ENCODE measurements around the gene HLA-DRB1. TPM values are rescaled to one million over a fixed set of nuclear protein-coding genes. Genes with fewer than 3 reads are reported as not detected.

The HLA-DRB1 gene
- total and polyA plus RNA-seq, 2 experiments from 2014 or later, result 0.38 to 1.5 TPM

DNA sequence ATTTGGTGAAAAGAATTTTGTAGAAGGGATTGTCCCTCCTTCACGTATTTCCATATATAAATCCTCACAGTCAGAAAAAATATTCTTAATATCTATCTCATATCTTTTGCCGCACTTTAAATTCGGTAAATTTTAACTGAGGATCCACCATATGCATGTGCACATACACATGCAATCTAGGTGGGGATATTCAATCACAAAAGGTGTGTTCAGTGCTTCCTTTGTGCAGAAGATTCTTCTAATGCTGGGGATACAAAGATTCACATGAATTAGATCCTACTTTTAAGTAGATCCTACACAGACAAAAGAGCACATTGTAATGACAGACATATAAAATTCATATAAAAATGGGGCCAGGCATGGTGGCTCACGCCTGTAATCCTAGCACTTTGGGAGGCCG, 13.6 kb upstream of the HLA-DRB1 start:
- ATAC-seq, result no peak
- Histone ChIP-seq H2AFZ (no peak overlapping the region), H3K36me3 (ENCODE audit: insufficient read depth) (no peaks in the 10 kb centered on the region), H3K79me2 (replicated peaks; ENCODE audit: insufficient read depth) (no peaks in the 10 kb centered on the region), H3K27ac (ENCODE audit: low read depth) (no peak overlapping the region), H4K20me1 (replicated peaks; ENCODE audit: insufficient read depth) (no peaks in the 10 kb centered on the region), H3K4me1 (ENCODE audit: insufficient read depth) (no peaks in the 10 kb centered on the region), H3K27me3 (ENCODE audit: insufficient read depth) (no peaks in the 10 kb centered on the region), H3F3A (replicated peaks; ENCODE audit: low read depth) (no peaks in the 10 kb centered on the region), H3K9me2 (ENCODE audit: insufficient read depth) (no peaks in the 10 kb centered on the region), H3K4me3 (no peak overlapping the region), H3K4me2 (no peak overlapping the region)
- Mint-ChIP-seq H3K36me3 (ENCODE audit: low read depth) (no peaks in the 10 kb centered on the region), H3K4me3 (no peak overlapping the region), H3K27ac (no peak overlapping the region), H3K27me3 (ENCODE audit: insufficient read depth, low read depth, poor library complexity) (peaks cover 1% of the 10 kb centered on the region), H3K9me3 (peaks cover 8% of the 10 kb centered on the region; the same call in 2 of the 3 replicates), H3K4me1 (peaks cover 5% of the 10 kb centered on the region; the same call in 2 of the 3 replicates)
- no peak for TF ChIP-seq JUNB (IDR thresholded peaks at IDR 0.05; ENCODE audit: unreplicated experiment)
- no peak for TF ChIP-seq STAT1 (IDR thresholded peaks at IDR 0.05; ENCODE audit: unreplicated experiment)
- TF ChIP-seq, protein P1, sequence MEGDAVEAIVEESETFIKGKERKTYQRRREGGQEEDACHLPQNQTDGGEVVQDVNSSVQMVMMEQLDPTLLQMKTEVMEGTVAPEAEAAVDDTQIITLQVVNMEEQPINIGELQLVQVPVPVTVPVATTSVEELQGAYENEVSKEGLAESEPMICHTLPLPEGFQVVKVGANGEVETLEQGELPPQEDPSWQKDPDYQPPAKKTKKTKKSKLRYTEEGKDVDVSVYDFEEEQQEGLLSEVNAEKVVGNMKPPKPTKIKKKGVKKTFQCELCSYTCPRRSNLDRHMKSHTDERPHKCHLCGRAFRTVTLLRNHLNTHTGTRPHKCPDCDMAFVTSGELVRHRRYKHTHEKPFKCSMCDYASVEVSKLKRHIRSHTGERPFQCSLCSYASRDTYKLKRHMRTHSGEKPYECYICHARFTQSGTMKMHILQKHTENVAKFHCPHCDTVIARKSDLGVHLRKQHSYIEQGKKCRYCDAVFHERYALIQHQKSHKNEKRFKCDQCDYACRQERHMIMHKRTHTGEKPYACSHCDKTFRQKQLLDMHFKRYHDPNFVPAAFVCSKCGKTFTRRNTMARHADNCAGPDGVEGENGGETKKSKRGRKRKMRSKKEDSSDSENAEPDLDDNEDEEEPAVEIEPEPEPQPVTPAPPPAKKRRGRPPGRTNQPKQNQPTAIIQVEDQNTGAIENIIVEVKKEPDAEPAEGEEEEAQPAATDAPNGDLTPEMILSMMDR (conservative IDR thresholded peaks at IDR 0.05; ENCODE audit: low read depth in 2 of 2), result no peak
- DNase-seq (ENCODE audit: low spot score), result no peak

DNA sequence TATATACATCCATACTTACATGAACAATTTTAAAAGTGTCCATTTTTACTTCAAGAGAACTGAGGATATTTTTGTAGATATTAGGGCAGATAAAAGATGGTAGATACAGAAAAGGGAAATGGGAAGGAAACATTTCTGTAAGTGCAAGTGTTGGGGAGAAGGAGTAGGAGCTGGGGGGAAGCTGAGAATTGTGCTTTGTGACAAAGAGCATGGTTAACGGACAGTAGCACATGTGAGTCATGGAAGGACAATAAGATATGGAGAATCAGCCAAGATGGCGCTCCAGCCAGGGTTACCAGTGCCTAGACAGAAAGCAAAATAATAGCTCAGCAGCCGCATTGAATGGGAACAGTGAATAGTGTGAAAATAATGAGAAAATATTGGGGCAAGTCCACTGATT, 12.7 kb upstream of the HLA-DRB1 start:
- Histone ChIP-seq H3K4me3 (no peak overlapping the region), H3K4me1 (ENCODE audit: insufficient read depth) (no peaks in the 10 kb centered on the region), H3K79me2 (replicated peaks; ENCODE audit: insufficient read depth) (no peaks in the 10 kb centered on the region), H3K36me3 (ENCODE audit: insufficient read depth) (no peaks in the 10 kb centered on the region), H3K4me2 (no peak overlapping the region), H3K27ac (ENCODE audit: low read depth) (no peak overlapping the region), H3K27me3 (ENCODE audit: insufficient read depth) (no peaks in the 10 kb centered on the region), H3F3A (replicated peaks; ENCODE audit: low read depth) (no peaks in the 10 kb centered on the region), H4K20me1 (replicated peaks; ENCODE audit: insufficient read depth) (no peaks in the 10 kb centered on the region), H2AFZ (no peak overlapping the region), H3K9me2 (ENCODE audit: insufficient read depth) (no peaks in the 10 kb centered on the region)
- H3K27me3 Mint-ChIP-seq (ENCODE audit: insufficient read depth, low read depth, poor library complexity), result peaks cover 1% of the 10 kb centered on the region
- H3K9me3 Mint-ChIP-seq, result peaks cover 8% of the 10 kb centered on the region; the same call in 2 of the 3 replicates
- no peak overlapping the region for H3K27ac Mint-ChIP-seq
- H3K4me3 Mint-ChIP-seq, result no peak overlapping the region
- no peaks in the 10 kb centered on the region for H3K36me3 Mint-ChIP-seq (ENCODE audit: low read depth)
- peaks cover 5% of the 10 kb centered on the region; the same call in 2 of the 3 replicates for H3K4me1 Mint-ChIP-seq
- ATAC-seq (no peak), DNase-seq (ENCODE audit: low spot score) (no peak)
- no peak for TF ChIP-seq POLR2AphosphoS5 (IDR thresholded peaks at IDR 0.05; ENCODE audit: low read depth)
- no peak for TF ChIP-seq ZNF114 (CRISPR knock-in tag; IDR thresholded peaks at IDR 0.05)
- TF ChIP-seq, protein P2, sequence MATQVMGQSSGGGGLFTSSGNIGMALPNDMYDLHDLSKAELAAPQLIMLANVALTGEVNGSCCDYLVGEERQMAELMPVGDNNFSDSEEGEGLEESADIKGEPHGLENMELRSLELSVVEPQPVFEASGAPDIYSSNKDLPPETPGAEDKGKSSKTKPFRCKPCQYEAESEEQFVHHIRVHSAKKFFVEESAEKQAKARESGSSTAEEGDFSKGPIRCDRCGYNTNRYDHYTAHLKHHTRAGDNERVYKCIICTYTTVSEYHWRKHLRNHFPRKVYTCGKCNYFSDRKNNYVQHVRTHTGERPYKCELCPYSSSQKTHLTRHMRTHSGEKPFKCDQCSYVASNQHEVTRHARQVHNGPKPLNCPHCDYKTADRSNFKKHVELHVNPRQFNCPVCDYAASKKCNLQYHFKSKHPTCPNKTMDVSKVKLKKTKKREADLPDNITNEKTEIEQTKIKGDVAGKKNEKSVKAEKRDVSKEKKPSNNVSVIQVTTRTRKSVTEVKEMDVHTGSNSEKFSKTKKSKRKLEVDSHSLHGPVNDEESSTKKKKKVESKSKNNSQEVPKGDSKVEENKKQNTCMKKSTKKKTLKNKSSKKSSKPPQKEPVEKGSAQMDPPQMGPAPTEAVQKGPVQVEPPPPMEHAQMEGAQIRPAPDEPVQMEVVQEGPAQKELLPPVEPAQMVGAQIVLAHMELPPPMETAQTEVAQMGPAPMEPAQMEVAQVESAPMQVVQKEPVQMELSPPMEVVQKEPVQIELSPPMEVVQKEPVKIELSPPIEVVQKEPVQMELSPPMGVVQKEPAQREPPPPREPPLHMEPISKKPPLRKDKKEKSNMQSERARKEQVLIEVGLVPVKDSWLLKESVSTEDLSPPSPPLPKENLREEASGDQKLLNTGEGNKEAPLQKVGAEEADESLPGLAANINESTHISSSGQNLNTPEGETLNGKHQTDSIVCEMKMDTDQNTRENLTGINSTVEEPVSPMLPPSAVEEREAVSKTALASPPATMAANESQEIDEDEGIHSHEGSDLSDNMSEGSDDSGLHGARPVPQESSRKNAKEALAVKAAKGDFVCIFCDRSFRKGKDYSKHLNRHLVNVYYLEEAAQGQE (IDR thresholded peaks at IDR 0.05; ENCODE audit: unreplicated experiment), result no peak
- TF ChIP-seq EZH2 (IDR thresholded peaks at IDR 0.05; ENCODE audit: low read depth, unreplicated experiment), result no peak
- TF ChIP-seq, protein P3, sequence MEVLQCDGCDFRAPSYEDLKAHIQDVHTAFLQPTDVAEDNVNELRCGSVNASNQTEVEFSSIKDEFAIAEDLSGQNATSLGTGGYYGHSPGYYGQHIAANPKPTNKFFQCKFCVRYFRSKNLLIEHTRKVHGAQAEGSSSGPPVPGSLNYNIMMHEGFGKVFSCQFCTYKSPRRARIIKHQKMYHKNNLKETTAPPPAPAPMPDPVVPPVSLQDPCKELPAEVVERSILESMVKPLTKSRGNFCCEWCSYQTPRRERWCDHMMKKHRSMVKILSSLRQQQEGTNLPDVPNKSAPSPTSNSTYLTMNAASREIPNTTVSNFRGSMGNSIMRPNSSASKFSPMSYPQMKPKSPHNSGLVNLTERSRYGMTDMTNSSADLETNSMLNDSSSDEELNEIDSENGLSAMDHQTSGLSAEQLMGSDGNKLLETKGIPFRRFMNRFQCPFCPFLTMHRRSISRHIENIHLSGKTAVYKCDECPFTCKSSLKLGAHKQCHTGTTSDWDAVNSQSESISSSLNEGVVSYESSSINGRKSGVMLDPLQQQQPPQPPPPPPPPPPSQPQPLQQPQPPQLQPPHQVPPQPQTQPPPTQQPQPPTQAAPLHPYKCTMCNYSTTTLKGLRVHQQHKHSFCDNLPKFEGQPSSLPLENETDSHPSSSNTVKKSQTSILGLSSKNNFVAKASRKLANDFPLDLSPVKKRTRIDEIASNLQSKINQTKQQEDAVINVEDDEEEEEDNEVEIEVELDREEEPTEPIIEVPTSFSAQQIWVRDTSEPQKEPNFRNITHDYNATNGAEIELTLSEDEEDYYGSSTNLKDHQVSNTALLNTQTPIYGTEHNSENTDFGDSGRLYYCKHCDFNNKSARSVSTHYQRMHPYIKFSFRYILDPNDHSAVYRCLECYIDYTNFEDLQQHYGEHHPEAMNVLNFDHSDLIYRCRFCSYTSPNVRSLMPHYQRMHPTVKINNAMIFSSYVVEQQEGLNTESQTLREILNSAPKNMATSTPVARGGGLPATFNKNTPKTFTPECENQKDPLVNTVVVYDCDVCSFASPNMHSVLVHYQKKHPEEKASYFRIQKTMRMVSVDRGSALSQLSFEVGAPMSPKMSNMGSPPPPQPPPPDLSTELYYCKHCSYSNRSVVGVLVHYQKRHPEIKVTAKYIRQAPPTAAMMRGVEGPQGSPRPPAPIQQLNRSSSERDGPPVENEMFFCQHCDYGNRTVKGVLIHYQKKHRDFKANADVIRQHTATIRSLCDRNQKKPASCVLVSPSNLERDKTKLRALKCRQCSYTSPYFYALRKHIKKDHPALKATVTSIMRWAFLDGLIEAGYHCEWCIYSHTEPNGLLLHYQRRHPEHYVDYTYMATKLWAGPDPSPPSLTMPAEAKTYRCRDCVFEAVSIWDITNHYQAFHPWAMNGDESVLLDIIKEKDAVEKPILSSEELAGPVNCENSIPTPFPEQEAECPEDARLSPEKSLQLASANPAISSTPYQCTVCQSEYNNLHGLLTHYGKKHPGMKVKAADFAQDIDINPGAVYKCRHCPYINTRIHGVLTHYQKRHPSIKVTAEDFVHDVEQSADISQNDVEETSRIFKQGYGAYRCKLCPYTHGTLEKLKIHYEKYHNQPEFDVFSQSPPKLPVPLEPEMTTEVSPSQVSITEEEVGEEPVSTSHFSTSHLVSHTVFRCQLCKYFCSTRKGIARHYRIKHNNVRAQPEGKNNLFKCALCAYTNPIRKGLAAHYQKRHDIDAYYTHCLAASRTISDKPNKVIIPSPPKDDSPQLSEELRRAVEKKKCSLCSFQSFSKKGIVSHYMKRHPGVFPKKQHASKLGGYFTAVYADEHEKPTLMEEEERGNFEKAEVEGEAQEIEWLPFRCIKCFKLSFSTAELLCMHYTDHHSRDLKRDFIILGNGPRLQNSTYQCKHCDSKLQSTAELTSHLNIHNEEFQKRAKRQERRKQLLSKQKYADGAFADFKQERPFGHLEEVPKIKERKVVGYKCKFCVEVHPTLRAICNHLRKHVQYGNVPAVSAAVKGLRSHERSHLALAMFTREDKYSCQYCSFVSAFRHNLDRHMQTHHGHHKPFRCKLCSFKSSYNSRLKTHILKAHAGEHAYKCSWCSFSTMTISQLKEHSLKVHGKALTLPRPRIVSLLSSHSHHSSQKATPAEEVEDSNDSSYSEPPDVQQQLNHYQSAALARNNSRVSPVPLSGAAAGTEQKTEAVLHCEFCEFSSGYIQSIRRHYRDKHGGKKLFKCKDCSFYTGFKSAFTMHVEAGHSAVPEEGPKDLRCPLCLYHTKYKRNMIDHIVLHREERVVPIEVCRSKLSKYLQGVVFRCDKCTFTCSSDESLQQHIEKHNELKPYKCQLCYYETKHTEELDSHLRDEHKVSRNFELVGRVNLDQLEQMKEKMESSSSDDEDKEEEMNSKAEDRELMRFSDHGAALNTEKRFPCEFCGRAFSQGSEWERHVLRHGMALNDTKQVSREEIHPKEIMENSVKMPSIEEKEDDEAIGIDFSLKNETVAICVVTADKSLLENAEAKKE (CRISPR knock-in tag; IDR thresholded peaks at IDR 0.05), result no peak
- TF ChIP-seq, protein P4, sequence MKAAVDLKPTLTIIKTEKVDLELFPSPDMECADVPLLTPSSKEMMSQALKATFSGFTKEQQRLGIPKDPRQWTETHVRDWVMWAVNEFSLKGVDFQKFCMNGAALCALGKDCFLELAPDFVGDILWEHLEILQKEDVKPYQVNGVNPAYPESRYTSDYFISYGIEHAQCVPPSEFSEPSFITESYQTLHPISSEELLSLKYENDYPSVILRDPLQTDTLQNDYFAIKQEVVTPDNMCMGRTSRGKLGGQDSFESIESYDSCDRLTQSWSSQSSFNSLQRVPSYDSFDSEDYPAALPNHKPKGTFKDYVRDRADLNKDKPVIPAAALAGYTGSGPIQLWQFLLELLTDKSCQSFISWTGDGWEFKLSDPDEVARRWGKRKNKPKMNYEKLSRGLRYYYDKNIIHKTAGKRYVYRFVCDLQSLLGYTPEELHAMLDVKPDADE (IDR thresholded peaks at IDR 0.05), result no peak
- TF ChIP-seq CREB1 (CRISPR knock-in tag; IDR thresholded peaks at IDR 0.05; ENCODE audit: low read depth), result no peak
- no peak for TF ChIP-seq JUNB (IDR thresholded peaks at IDR 0.05; ENCODE audit: unreplicated experiment)

Measured in GM23338 (cell line).